A549 (cell line): ENCODE data around the gene YRDC.

Experiments used
- CTCF ChIP-seq: fragments of >200 bp; sonication (Bioruptor Twin); formaldehyde crosslinking; IDR thresholded peaks from 3 replicates; pipeline ENCODE4 v1.5.1; 2016
- GATA3 ChIP-seq: IDR thresholded peaks from 2 replicates; pipeline ENCODE4 v1.6.1; 2012; ENCODE audit warnings: borderline replicate concordance
- JUNB ChIP-seq: fragments of >200 bp; sonication (Bioruptor Twin); formaldehyde crosslinking; IDR thresholded peaks from 2 replicates; pipeline ENCODE4 v1.6.1; 2016
- MAX ChIP-seq: IDR thresholded peaks from 2 replicates; pipeline ENCODE4 v1.6.1; 2012
- POLR2A ChIP-seq: IDR thresholded peaks from 2 replicates; pipeline ENCODE4 v1.6.1; 2012; ENCODE audit warnings: mild to moderate bottlenecking, low read length
- RAD21 ChIP-seq, 2 experiments: fragments of >200 bp in 1 of 2; sonication (Bioruptor Twin) in 1 of 2; formaldehyde crosslinking in 1 of 2; IDR thresholded peaks in 1 of 2; conservative IDR thresholded peaks in 1 of 2; 2 replicates in 1 of 2; 3 replicates in 1 of 2; pipeline ENCODE4 v1.6.1; 2012 to 2018; ENCODE audit warnings: inconsistent platforms in 1 of 2
- RCOR1 ChIP-seq: fragments of 150-350 bp; IDR thresholded peaks from 2 replicates; pipeline ENCODE4 v1.6.1; 2014; ENCODE audit warnings: antibody characterized with exemption, low read length, low read depth
- ZFP36 ChIP-seq: fragments of 450-650 bp; IDR thresholded peaks from 2 replicates; pipeline ENCODE4 v1.6.1; 2014; ENCODE audit warnings: borderline replicate concordance; ENCODE audit not compliant: partially characterized antibody
- TF ChIP-seq, protein P1 (sequence below): IDR thresholded peaks from 2 replicates; pipeline ENCODE4 v1.6.1; 2012

DNA sequence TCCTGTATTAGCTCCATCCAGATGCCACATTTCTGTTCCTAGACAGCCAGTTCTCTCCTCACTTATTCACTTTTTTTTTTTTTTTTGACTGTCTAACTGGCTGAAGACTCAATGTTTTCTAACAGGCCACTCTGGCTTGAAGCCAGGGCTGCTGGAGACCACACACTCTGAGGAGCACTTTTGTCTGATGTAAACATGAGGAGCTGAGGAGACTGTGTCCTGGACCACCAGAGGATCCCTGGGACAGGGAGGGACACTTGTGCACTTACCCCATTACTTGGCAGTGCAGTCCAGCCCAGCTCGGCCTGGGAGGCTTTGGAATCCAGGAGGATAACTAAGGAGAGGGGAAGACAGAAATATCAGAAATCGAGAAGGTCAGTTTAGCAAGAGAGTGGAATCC, 45.5 kb downstream of the YRDC start:
- TF ChIP-seq, protein P1, sequence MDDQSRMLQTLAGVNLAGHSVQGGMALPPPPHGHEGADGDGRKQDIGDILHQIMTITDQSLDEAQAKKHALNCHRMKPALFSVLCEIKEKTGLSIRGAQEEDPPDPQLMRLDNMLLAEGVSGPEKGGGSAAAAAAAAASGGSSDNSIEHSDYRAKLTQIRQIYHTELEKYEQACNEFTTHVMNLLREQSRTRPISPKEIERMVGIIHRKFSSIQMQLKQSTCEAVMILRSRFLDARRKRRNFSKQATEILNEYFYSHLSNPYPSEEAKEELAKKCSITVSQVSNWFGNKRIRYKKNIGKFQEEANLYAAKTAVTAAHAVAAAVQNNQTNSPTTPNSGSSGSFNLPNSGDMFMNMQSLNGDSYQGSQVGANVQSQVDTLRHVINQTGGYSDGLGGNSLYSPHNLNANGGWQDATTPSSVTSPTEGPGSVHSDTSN: no peak
- TF ChIP-seq CTCF (no peak), RCOR1 (no peak), POLR2A (no peak), RAD21 (conservative IDR thresholded peaks at IDR 0.05 in 1 of 2, IDR thresholded peaks at IDR 0.05 in 1 of 2) (no peak), JUNB (no peak), GATA3 (no peak), MAX (no peak), ZFP36 (no peak)
